Chondrocyte (in vitro differentiated cells): Measurements from ENCODE around the gene OR52K1. TPM values are rescaled to one million over a fixed set of nuclear protein-coding genes. Genes with fewer than 3 reads are reported as not detected.

Experiments used
- DNase-seq: peaks from one replicate; pipeline ENCODE4 v3.0.0; 2021; ENCODE audit warnings: mixed read lengths, low spot score
- H3K27ac Mint-ChIP-seq: one replicate; pipeline ENCODE4 v1.8.0; 2021; ENCODE audit warnings: mild to moderate bottlenecking, moderate library complexity, mixed read lengths; ENCODE audit not compliant: unreplicated experiment
- H3K27me3 Mint-ChIP-seq: 2 replicates; pipeline ENCODE4 v1.8.0; 2021; ENCODE audit warnings: low read depth, mixed read lengths
- H3K36me3 Mint-ChIP-seq: 2 replicates; pipeline ENCODE4 v1.8.0; 2021; ENCODE audit warnings: low read depth, mixed read lengths
- H3K4me1 Mint-ChIP-seq: 2 replicates; pipeline ENCODE4 v1.8.0; 2021; ENCODE audit warnings: low read depth, mild to moderate bottlenecking, mixed read lengths
- H3K4me3 Mint-ChIP-seq: one replicate; pipeline ENCODE4 v1.8.0; 2021; ENCODE audit warnings: mild to moderate bottlenecking, moderate library complexity, mixed read lengths; ENCODE audit not compliant: unreplicated experiment
- H3K9me3 Mint-ChIP-seq: 2 replicates; pipeline ENCODE4 v1.8.0; 2021; ENCODE audit warnings: low read depth, mixed read lengths
- total RNA-seq: library from RNA; stranded (reverse); gene quantifications from 3 replicates; pipeline ENCODE4 v1.2.1, GENCODE V29; 2021
- TF ChIP-seq, protein P1 (sequence below): fragments of 200-600 bp; sonication (generic); IDR thresholded peaks from 2 replicates; pipeline ENCODE4 v1.5.0; 2021; ENCODE audit warnings: antibody characterized with exemption, mild to moderate bottlenecking, moderate library complexity

The OR52K1 gene
- total RNA-seq, 1 donor from 2014 or later: not detected

DNA sequence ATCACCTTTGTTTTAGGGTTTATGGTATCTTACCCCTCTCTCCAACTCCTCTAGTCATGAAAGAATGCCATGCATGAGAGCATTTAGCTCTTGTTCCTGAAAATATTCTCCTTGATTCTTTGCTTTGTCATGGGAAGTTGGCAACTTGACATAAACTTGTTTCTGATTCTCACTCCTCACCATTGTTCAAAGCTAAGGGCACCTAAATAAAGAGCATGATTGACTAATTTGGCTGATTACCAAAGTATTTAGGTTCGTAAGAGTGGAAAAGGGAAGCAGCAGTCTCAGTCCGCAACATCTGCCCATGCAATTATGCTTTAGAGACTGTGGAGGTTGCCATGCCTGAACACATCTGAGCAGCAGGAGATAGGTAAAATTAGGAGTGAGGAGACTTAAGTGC, 26.4 kb downstream of the OR52K1 start:
- Mint-ChIP-seq H3K4me1 (no peaks in the 10 kb centered on the region), H3K4me3 (no peak overlapping the region), H3K36me3 (no peaks in the 10 kb centered on the region), H3K27ac (no peak overlapping the region), H3K27me3 (peaks cover 17% of the 10 kb centered on the region), H3K9me3 (peaks cover 8% of the 10 kb centered on the region)
- DNase-seq: no peak
- TF ChIP-seq, protein P1, sequence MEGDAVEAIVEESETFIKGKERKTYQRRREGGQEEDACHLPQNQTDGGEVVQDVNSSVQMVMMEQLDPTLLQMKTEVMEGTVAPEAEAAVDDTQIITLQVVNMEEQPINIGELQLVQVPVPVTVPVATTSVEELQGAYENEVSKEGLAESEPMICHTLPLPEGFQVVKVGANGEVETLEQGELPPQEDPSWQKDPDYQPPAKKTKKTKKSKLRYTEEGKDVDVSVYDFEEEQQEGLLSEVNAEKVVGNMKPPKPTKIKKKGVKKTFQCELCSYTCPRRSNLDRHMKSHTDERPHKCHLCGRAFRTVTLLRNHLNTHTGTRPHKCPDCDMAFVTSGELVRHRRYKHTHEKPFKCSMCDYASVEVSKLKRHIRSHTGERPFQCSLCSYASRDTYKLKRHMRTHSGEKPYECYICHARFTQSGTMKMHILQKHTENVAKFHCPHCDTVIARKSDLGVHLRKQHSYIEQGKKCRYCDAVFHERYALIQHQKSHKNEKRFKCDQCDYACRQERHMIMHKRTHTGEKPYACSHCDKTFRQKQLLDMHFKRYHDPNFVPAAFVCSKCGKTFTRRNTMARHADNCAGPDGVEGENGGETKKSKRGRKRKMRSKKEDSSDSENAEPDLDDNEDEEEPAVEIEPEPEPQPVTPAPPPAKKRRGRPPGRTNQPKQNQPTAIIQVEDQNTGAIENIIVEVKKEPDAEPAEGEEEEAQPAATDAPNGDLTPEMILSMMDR: no peak

GRCh38 chr11:4511282-4512245, 29.1 kb downstream of the OR52K1 start:
- no peaks in the 10 kb centered on the region for H3K36me3 Mint-ChIP-seq
- no peaks in the 10 kb centered on the region for H3K4me1 Mint-ChIP-seq
- peaks cover 21% of the 10 kb centered on the region for H3K27me3 Mint-ChIP-seq
- no peak overlapping the region for H3K27ac Mint-ChIP-seq
- TF ChIP-seq, protein P1: no peak
- DNase-seq: no peak
- no peak overlapping the region for H3K4me3 Mint-ChIP-seq
- H3K9me3 Mint-ChIP-seq: peaks cover 8% of the 10 kb centered on the region

DNA sequence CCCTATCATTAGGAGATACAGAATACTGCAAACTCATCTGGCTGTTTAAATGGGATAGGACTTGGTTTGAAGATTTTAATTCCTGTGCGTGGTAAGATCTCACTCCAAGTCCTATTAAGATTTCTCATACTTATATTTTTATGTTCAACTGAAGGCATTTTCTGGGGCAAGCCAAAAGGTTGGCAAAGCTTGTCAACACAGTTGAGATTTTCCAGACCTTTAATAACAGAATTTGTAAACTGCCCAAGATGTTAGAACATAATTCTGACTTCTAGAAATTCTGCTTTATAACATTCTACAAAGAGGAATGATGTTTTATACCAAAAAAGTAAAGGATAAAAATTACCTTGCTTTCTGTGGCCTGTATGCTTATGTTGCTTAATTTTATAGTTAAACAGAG, 31.8 kb downstream of the OR52K1 start:
- TF ChIP-seq, protein P1: no peak
- H3K36me3 Mint-ChIP-seq: no peaks in the 10 kb centered on the region
- H3K27me3 Mint-ChIP-seq: peaks cover 14% of the 10 kb centered on the region
- no peak for DNase-seq
- no peak overlapping the region for H3K27ac Mint-ChIP-seq
- no peaks in the 10 kb centered on the region for H3K4me1 Mint-ChIP-seq
- H3K9me3 Mint-ChIP-seq: no peaks in the 10 kb centered on the region
- no peak overlapping the region for H3K4me3 Mint-ChIP-seq

DNA sequence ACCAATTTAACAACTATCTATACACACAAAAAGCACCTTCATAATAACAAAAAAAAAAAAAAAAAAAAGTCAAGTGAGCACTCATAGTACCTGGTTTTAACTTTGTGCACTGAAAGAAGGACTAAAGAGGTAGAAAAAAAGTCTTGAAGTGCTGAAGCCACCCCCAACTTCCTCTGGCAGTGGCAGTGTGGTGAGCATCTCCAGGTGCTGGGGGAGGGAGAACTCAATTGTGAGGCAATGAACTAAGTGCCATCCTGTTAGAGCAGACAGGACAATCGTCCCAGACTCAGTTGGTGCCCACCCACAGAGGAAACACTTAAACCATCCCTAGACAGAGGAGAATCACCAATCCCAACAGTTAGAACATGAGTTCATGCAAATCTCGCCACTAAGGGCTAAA, 39.9 kb downstream of the OR52K1 start:
- Mint-ChIP-seq H3K27ac (no peak overlapping the region), H3K4me3 (no peak overlapping the region), H3K27me3 (peaks cover 20% of the 10 kb centered on the region), H3K9me3 (no peaks in the 10 kb centered on the region), H3K36me3 (no peaks in the 10 kb centered on the region), H3K4me1 (no peaks in the 10 kb centered on the region)
- no peak for DNase-seq
- TF ChIP-seq, protein P1: no peak

- DNase-seq: no peak
- Mint-ChIP-seq H3K4me3 (no peak overlapping the region), H3K4me1 (no peaks in the 10 kb centered on the region), H3K27ac (no peak overlapping the region), H3K27me3 (peaks cover 21% of the 10 kb centered on the region), H3K36me3 (no peaks in the 10 kb centered on the region), H3K9me3 (no peaks in the 10 kb centered on the region)
- TF ChIP-seq, protein P1: no peak
Observed at GRCh38 chr11:4522752-4523151, 40.3 kb downstream of the OR52K1 start.
